ENCODE measurements around the gene GNLY.
A peak's percentile ranks its signal among the peaks of the same experiment; 100 is the strongest.
"Not testable (repeated sequence)": the region's sequence is repeated elsewhere in the genome, so short reads cannot be mapped to it uniquely, and the experiment has no call there.

Gene GNLY

GRCh38 chr2:85665264-85665937 is 28.8 kb upstream of the GNLY start:
- DNase-seq, result no peak

GRCh38 chr2:85666016-85666415 is 28.1 kb upstream of the GNLY start:
- DNase-seq, result no peak

- no peak for DNase-seq
Observed at GRCh38 chr2:85666435-85667316, 27.5 kb upstream of the GNLY start.

GRCh38 chr2:85667561-85668008 is 26.6 kb upstream of the GNLY start:
- DNase-seq, result no peak

GRCh38 chr2:85668009-85668856 is 25.9 kb upstream of the GNLY start, which contains the start of gene SFTPB:
TSS of gene SFTPB (minus strand) at chr2:85668199. CDS start at chr2:85668183, 16 bp downstream.
- DNase-seq, result peak; percentile 42

GRCh38 chr2:85668857-85669142 is 25.4 kb upstream of the GNLY start:
- DNase-seq, result no peak

- no peak for DNase-seq
Observed at GRCh38 chr2:85669549-85669948, 24.6 kb upstream of the GNLY start.

GRCh38 chr2:85670416-85670815 is 23.7 kb upstream of the GNLY start:
- not testable (repeated sequence) for DNase-seq

GRCh38 chr2:85672456-85672855 is 21.7 kb upstream of the GNLY start:
- DNase-seq, result no peak

- no peak for DNase-seq
Observed at GRCh38 chr2:85673716-85674375, 20.3 kb upstream of the GNLY start.

GRCh38 chr2:85674417-85674816 is 19.7 kb upstream of the GNLY start:
- no peak for DNase-seq

- no peak for DNase-seq
Observed at GRCh38 chr2:85675427-85675826, 18.7 kb upstream of the GNLY start.

GRCh38 chr2:85675866-85676548 is 18.2 kb upstream of the GNLY start:
- DNase-seq, result no peak

GRCh38 chr2:85678377-85678776 is 15.8 kb upstream of the GNLY start:
- DNase-seq, result no peak

- peak; percentile 75 for DNase-seq
Observed at GRCh38 chr2:85678794-85679672, 15.1 kb upstream of the GNLY start.

GRCh38 chr2:85680707-85681371 is 13.3 kb upstream of the GNLY start:
- DNase-seq, result no peak

GRCh38 chr2:85681372-85681763 is 12.8 kb upstream of the GNLY start:
- DNase-seq, result no peak

GRCh38 chr2:85681776-85682175 is 12.4 kb upstream of the GNLY start:
- no peak for DNase-seq

- peak; percentile 10 for DNase-seq
Observed at GRCh38 chr2:85682378-85682777, 11.8 kb upstream of the GNLY start.

GRCh38 chr2:85684380-85684779 is 9.8 kb upstream of the GNLY start:
- DNase-seq, result no peak

GRCh38 chr2:85684806-85685205 is 9.4 kb upstream of the GNLY start:
- no peak for DNase-seq
